Left forelimb (tissue), 1 donor: ENCODE data around the gene JPT2.

Experiments
- DNase-seq: peaks from one replicate; pipeline ENCODE4 v3.0.0-alpha.2; 2018; ENCODE audit warnings: low spot score

Gene JPT2

DNA sequence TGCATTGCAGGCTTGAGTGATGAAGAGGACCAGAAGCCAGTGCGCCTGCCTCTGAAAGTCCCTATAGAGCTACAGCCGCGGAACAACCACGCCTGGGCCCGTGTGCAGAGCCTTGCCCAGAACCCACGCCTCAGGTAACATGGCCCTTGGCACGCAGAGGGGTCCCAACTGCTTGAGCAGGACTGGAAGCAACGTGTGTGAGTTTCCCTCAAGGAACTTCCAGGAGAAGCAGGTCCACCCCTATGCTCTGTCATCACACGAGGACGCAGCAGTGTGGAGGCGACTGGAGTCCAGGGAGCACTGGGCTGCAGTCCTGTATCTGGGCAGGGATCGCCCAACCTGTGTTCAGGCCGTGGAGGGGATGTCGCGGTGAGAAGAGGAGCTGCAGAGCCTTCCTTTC lies 25.1 kb upstream of the JPT2 start:
- DNase-seq: no peak

- no peak for DNase-seq
Observed at GRCh38 chr16:1654505-1655268, 23.4 kb upstream of the JPT2 start.

DNA sequence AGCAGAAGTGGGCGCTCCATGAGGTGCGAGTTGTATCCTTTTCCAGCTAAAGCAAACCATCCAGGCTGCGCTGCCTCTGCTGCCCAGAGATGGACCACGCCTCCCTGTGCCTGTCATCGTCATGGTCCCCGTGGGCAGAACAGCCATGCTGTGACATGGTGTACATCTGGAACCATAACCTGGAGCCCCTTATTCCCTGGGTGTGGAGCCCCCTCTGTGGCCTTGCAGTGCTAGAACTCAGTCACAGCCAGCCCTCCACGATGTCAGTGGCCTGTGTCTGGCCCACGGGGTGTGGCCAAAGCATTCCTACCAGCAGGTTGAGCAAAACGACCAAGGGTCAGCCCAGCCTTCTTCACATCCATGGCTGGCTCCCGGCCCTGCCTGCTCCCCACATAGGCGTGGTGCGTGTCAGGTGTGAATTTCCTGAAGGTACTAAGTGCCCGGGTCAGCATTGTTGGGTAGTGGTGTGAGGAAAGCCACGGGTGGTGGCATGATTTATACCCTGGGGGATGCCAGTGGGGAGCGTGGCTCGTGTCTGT lies 22.7 kb upstream of the JPT2 start:
- no peak for DNase-seq

DNA sequence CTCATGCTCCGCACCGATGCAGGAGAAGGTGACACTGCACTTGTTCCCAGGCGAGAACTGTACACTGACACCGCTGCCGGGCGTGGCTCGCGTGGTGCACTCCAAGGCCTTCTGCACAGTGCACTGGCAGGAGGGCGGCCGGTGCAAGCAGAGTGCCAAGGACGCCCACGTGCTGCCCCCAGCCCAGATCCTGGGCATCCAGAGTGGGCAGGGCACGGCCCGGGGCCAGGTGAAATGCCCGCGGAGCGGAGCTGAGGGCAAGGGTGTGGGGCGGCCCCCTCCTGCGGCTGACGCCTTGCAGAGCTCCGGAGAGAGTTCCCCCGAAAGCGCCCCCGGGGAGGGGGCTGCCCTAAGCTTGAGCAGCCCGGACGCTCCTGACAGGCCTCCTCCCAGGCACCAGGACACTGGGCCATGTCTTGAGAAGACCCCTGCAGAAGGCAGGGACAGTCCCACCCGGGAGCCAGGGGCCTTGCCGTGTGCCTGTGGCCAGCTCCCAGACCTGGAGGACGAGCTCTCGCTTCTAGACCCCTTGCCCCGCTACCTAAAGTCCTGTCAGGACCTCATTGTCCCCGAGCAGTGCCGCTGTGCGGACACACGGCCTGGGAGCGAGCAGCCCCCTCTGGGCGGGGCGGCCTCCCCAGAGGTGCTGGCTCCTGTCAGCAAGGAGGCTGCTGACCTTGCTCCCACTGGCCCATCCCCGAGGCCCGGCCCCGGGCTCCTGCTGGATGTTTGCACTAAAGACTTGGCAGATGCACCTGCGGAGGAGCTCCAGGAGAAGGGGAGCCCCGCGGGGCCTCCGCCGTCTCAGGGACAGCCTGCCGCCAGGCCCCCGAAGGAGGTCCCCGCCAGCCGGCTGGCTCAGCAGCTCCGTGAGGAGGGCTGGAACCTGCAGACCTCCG lies 21.9 kb upstream of the JPT2 start:
- DNase-seq: no peak

DNA sequence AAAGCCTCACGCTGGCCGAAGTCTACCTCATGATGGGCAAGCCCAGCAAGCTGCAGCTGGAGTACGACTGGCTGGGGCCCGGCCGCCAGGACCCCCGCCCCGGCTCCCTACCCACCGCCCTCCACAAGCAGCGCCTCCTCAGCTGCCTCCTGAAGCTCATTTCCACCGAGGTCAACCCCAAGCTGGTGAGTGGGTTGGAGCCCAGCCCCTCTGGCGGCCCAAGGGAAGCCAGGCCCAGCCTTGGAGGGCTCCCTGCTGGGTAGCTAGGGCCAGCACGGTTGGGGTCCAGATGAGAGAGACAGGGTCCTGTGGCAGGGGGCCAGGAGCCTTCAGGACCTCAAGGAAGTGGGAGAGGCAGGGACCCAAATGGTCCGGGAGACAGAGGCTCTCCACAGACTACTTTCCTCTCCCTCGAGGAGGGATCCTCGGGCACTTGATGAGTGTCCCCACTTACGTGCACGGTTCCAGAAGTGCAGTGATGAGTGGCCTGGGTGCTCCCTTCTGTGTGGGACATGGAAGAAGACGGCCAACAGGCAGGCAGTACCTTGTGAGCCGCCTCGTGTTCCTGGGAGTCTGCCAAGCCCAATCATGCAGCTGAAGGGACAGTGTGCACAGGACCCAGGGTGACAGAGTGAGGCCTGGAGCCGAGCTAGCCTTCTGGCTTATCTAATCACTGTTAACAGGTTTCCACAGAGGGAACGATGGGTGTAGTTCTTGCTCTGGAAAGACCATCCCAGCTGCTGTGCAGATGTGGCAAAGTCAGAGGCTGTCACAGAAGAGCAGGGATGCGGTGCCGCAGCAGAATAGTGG lies 21.1 kb upstream of the JPT2 start:
- no peak for DNase-seq

- no peak for DNase-seq
Observed at GRCh38 chr16:1657841-1658240, 20.2 kb upstream of the JPT2 start.

- DNase-seq: no peak
Observed at GRCh38 chr16:1659031-1659430, 19.0 kb upstream of the JPT2 start.

DNA sequence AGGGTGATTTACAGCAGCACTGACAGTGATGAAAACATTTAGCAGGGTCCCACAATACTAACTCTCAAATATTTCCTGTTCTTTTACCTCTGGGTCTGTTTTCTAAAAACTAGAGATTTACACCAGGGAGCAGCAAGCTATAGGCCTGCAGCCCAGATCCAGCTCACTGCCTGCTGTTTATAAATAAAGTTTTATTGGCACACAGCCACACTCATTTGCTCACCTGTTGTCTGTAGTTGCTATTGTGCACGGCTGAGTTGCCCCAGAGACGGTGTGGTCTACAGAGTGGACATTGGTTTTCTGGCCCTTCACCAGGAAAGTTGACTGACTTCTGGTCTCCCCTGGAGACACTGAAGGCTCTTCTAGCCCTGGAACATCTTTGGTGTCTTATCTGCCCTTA lies 16.3 kb upstream of the JPT2 start:
- DNase-seq: no peak

DNA sequence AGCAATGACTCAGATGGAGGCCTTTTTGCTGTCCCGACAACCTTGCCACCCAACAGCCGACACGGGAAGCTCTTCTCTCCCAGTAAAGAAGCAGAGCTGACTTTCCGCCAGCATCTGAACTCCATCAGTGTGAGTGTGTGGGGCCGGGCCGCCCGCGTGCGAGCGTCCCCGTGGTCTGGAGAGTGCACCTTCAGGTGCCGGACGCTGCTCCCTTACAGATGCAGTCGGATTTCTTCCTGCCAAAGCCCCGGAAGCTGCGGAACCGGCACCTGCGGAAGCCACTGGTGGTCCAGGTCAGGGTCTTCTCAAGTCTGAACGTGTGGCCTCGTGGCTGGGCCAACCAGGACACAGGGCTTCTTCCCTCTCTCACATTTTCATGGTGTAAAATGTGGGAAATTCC lies 15.5 kb upstream of the JPT2 start:
- no peak for DNase-seq

GRCh38 chr16:1665829-1666228 lies 12.2 kb upstream of the JPT2 start:
- no peak for DNase-seq

GRCh38 chr16:1666316-1666715 lies 11.8 kb upstream of the JPT2 start:
- no peak for DNase-seq

GRCh38 chr16:1667271-1667670 lies 10.8 kb upstream of the JPT2 start:
- no peak for DNase-seq

DNA sequence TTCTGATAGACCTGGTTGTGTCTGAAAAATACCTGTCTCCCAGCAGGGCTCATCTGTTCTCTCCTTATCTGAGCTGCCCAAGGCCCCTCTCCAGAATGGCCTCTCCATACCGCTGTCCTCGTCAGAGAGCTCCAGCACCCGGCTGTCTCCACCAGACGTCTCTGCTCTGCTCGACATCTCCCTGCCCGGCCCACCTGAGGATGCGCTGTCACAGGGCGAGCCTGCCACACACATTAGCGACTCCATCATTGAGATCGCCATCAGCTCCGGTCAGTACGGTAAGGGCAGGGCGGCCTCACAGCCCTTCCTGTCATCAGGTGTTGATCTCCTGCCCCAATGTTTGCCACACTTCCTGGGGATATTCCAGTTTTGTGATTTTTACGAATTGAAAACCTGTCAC lies 10.2 kb upstream of the JPT2 start:
- no peak for DNase-seq

- no peak for DNase-seq
Observed at GRCh38 chr16:1668612-1669319, 9.3 kb upstream of the JPT2 start.

DNA sequence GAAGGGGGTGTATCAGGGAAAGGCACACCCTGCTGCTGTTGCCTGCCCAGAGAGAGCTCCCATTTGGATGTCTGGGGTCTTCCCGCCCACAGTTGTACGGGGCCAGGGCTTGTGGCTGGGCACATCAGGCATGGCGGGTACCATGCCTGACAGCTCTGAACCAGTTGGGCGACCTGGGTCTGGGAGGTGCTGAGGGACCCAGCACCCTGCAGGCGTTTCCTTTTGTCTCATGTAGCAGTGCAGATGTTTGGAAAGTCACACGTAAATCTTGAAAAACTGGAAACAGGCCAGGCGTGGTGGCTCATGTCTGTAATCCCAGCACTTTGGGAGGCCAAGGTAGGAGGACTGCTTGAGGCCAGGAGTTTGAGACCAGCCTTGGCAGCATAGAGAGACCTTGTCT lies 8.4 kb upstream of the JPT2 start:
- DNase-seq: no peak

GRCh38 chr16:1670371-1670770 lies 7.7 kb upstream of the JPT2 start:
- DNase-seq: no peak

DNA sequence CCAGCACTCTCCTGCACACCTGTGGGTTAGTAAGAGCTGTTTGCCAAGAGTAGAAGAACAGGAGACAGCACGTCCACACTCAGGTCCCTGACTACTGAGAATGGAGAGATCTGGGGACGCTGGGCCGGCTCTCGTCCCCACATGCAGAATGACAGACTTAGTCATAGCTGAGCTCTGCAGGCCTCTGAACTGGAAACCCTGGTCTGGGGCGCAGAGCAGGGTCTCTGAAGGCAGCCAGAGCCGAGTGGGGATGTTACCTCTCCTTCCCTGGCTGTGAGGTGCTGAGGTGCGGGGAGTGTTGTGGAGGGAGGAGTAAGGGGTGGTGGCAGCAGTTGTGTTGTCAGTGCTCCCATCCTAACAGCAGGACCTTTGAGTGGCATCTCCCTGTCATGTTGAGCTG lies 7.2 kb upstream of the JPT2 start:
- DNase-seq: no peak

GRCh38 chr16:1673424-1674151 lies 4.5 kb upstream of the JPT2 start:
- no peak for DNase-seq

DNA sequence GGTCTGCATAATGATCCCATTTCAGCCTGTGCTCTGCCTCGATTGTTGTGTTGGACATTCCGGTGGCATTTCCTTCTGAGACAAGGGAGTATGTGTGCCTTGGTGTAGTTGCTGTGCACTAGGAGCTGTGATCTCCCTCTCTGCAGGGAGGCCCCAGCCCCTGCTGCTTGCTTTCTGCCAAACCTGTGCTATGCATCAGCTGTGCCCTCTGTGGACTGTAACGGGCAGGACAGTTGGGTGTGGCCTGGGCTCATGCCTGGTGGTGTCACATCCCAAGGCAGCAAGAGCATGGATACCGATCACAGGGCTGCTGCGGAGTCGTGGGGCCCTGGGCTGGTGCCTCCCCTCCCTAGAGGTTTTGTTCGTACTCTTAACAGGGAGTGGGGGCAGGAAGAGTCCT lies 3.8 kb upstream of the JPT2 start:
- no peak for DNase-seq

GRCh38 chr16:1674751-1675664 lies 3.1 kb upstream of the JPT2 start:
- DNase-seq: no peak
